Muscle of back (tissue), 13 donors: ENCODE measurements around the gene MAP3K3. TPM values are rescaled to one million over a fixed set of nuclear protein-coding genes. Genes with fewer than 3 reads are reported as not detected.
A peak's percentile ranks its signal among the peaks of the same experiment; 100 is the strongest.

Experiments used
- DNase-seq, 3 donors: peaks; one replicate each; pipeline versions ENCODE4 v3.0.0 to v3.0.0-alpha.2; 2013
- long read RNA-seq, 9 donors: transcript quantifications; one replicate each; lab custom pipeline, GENCODE V29; 2026
- polyA plus RNA-seq, 10 donors: library from polyadenylated mRNA; unstranded; fragments of 120-200 nt; gene quantifications; one replicate each; pipeline ENCODE4 v1.2.1, GENCODE V29; 2013; ENCODE audit not compliant: insufficient read length in 10 of 10

MAP3K3 gene
- polyA plus RNA-seq = 10 to 100 TPM; 20.2 to 27.9 (median 23.7) TPM
- long read RNA-seq, donor 1, partial matches to known transcripts = 11 of 12 reads
- long read RNA-seq, donor 1, other reads (novel, unspliced or antisense) = 0 of 12 reads
- long read RNA-seq, donor 2, partial matches to known transcripts = 0 of 1 reads
- long read RNA-seq, donor 2, other reads (novel, unspliced or antisense) = 0 of 1 reads
- long read RNA-seq, donor 3 = 0 reads
- long read RNA-seq, donor 4, partial matches to known transcripts = 0 of 2 reads
- long read RNA-seq, donor 4, other reads (novel, unspliced or antisense) = 0 of 2 reads
- long read RNA-seq, donor 5, partial matches to known transcripts = 0 of 3 reads
- long read RNA-seq, donor 5, other reads (novel, unspliced or antisense) = 0 of 3 reads
- long read RNA-seq, donor 6, partial matches to known transcripts = 0 of 1 reads
- long read RNA-seq, donor 6, other reads (novel, unspliced or antisense) = 0 of 1 reads
- long read RNA-seq, donor 7, full-length matches to known transcripts = 1 of 1 reads
- long read RNA-seq, donor 7, partial matches to known transcripts = 0 of 1 reads
- long read RNA-seq, donor 7, other reads (novel, unspliced or antisense) = 0 of 1 reads
- long read RNA-seq, donor 8 = 0 reads
- long read RNA-seq, donor 9 = 0 reads

- peak; percentile 99 to 100 (median 100) for DNase-seq
Measured at GRCh38 chr17:63621684-63622573, at the start of gene MAP3K3. Gene MAP3K3 (plus strand): TSS chr17:63622417. CDS start chr17:63622760, 343 bp downstream.

GRCh38 chr17:63573634-63574033 lies 48.6 kb upstream of the MAP3K3 start:
- no peak for DNase-seq

GRCh38 chr17:63578027-63578768 lies 44.0 kb upstream of the MAP3K3 start:
- DNase-seq = no peak

GRCh38 chr17:63578769-63579111 lies 43.5 kb upstream of the MAP3K3 start:
- DNase-seq = no peak

GRCh38 chr17:63579633-63580032 lies 42.6 kb upstream of the MAP3K3 start:
- peak in 1 of 3 donors; percentile 5 for DNase-seq

- DNase-seq = no peak
Measured at GRCh38 chr17:63587770-63588169, 34.4 kb upstream of the MAP3K3 start.

GRCh38 chr17:63588797-63589196 lies 33.4 kb upstream of the MAP3K3 start:
- no peak for DNase-seq

GRCh38 chr17:63589646-63590045 lies 32.6 kb upstream of the MAP3K3 start:
- DNase-seq = no peak

GRCh38 chr17:63592797-63593196 lies 29.4 kb upstream of the MAP3K3 start:
- no peak for DNase-seq

GRCh38 chr17:63595132-63595531 lies 27.1 kb upstream of the MAP3K3 start:
- DNase-seq = no peak

GRCh38 chr17:63596856-63597586 lies 25.2 kb upstream of the MAP3K3 start:
- DNase-seq = no peak

GRCh38 chr17:63598281-63598680 lies 23.9 kb upstream of the MAP3K3 start:
- no peak for DNase-seq

- peak; percentile 74 to 91 (median 86) for DNase-seq
Measured at GRCh38 chr17:63600569-63601438, 21.4 kb upstream of the MAP3K3 start, which contains the start of gene TACO1. Gene TACO1 (plus strand): TSS chr17:63600895. CDS start chr17:63601084, 189 bp downstream.

GRCh38 chr17:63601439-63602371 lies 20.5 kb upstream of the MAP3K3 start:
- DNase-seq = peak in 1 of 3 donors; percentile 27

GRCh38 chr17:63609816-63610573 lies 12.2 kb upstream of the MAP3K3 start:
- DNase-seq = no peak

- DNase-seq = no peak
Measured at GRCh38 chr17:63610854-63611253, 11.4 kb upstream of the MAP3K3 start.

- no peak for DNase-seq
Measured at GRCh38 chr17:63611354-63611753, 10.9 kb upstream of the MAP3K3 start.

- DNase-seq = no peak
Measured at GRCh38 chr17:63613663-63614062, 8.6 kb upstream of the MAP3K3 start.
